ENCODE results near the gene ASB14.
A peak's percentile ranks its signal among the peaks of the same experiment; 100 is the strongest.

ASB14 gene

DNA sequence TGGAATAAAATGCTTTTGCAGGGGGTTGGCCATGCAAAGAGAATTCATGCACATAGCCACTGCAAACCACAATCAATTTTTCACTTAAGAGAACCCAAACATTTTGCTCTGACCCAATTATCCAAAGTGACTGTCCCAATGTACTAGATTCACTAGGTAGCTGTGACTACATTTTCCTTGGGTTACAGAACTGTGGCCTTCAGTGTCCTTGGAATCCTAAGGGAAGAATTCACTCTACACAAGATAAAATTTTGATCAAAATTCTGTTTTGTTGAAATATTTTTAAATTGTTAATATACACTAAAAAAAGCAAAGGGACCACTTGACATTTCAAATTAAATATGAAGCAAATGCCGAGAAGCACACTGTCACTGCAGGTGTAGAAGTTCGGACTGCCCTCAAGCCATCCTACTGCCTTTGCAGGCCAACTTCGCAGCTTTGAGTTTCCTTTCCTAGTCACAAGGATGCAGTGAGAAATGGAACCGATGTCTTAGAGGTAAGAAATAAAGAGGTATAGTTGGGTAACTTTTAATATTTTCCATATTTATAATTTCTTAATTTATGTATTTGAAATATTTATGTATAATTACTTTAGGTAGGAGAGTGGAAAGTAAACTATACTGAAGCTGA is 527 bp upstream of the ASB14 start:
- H3K4me3 ChIP-seq (ENCODE audit: low read length) = no peak overlapping the region
- no peaks in the 10 kb centered on the region for H3K27me3 ChIP-seq (replicated peaks; ENCODE audit: control insufficient read depth, insufficient read depth, low read length)
- no peak overlapping the region for H3K9ac ChIP-seq (ENCODE audit: low read length)
- H3K36me3 ChIP-seq (ENCODE audit: control insufficient read depth, insufficient read depth, low read length, severe bottlenecking) = no peaks in the 10 kb centered on the region
- no peak for DNase-seq (ENCODE audit: low read depth)
- no peaks in the 10 kb centered on the region for H3K9me3 ChIP-seq (ENCODE audit: control insufficient read depth, low read length)
- H3K4me1 ChIP-seq (ENCODE audit: control insufficient read depth, insufficient read depth, low read length) = no peaks in the 10 kb centered on the region

- no peaks in the 10 kb centered on the region for H3K36me3 ChIP-seq (ENCODE audit: control insufficient read depth, insufficient read depth, low read length, severe bottlenecking)
- H3K4me1 ChIP-seq (ENCODE audit: control insufficient read depth, insufficient read depth, low read length) = no peaks in the 10 kb centered on the region
- no peak overlapping the region for H3K9ac ChIP-seq (ENCODE audit: low read length)
- peaks cover 4% of the 10 kb centered on the region for H3K9me3 ChIP-seq (ENCODE audit: control insufficient read depth, low read length)
- no peak overlapping the region for H3K4me3 ChIP-seq (ENCODE audit: low read length)
- H3K27me3 ChIP-seq (replicated peaks; ENCODE audit: control insufficient read depth, insufficient read depth, low read length) = no peaks in the 10 kb centered on the region
- DNase-seq (ENCODE audit: low read depth) = no peak
Measured at GRCh38 chr3:57288403-57288802, 4.1 kb downstream of the ASB14 start.

DNA sequence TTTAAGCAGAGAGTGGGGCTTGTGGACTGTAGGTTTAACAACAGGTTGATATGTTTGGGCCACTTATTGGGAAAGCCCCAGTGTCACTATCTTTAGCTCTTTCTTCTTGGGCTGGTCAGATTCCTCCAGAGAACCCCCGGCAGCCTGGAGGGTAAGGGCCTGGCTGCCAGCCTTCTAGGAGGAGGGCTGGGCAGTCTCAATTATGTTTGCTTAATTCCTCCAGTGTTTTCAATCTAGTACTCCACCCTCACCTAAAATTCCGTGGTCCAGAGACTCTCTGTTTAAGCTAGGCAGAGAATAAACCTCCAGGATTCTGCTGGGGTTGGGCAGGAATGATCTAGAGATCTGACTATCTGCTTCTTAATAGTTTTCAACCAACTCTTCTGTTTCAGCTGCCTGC is 5.3 kb downstream of the ASB14 start:
- Histone ChIP-seq H3K27me3 (replicated peaks; ENCODE audit: control insufficient read depth, insufficient read depth, low read length) (no peaks in the 10 kb centered on the region), H3K4me3 (ENCODE audit: low read length) (no peak overlapping the region), H3K36me3 (ENCODE audit: control insufficient read depth, insufficient read depth, low read length, severe bottlenecking) (no peaks in the 10 kb centered on the region), H3K4me1 (ENCODE audit: control insufficient read depth, insufficient read depth, low read length) (no peaks in the 10 kb centered on the region), H3K9me3 (ENCODE audit: control insufficient read depth, low read length) (peaks cover 4% of the 10 kb centered on the region), H3K9ac (ENCODE audit: low read length) (no peak overlapping the region)
- no peak for DNase-seq (ENCODE audit: low read depth)

- Histone ChIP-seq H3K4me3 (ENCODE audit: low read length) (no peak overlapping the region), H3K9ac (ENCODE audit: low read length) (no peak overlapping the region), H3K36me3 (ENCODE audit: control insufficient read depth, insufficient read depth, low read length, severe bottlenecking) (no peaks in the 10 kb centered on the region), H3K27me3 (replicated peaks; ENCODE audit: control insufficient read depth, insufficient read depth, low read length) (no peaks in the 10 kb centered on the region), H3K9me3 (ENCODE audit: control insufficient read depth, low read length) (peaks cover 4% of the 10 kb centered on the region), H3K4me1 (ENCODE audit: control insufficient read depth, insufficient read depth, low read length) (peaks cover 4% of the 10 kb centered on the region)
- no peak for DNase-seq (ENCODE audit: low read depth)
Measured at GRCh38 chr3:57283334-57283733, 9.2 kb downstream of the ASB14 start.

GRCh38 chr3:57281715-57282114 is 10.8 kb downstream of the ASB14 start:
- H3K36me3 ChIP-seq (ENCODE audit: control insufficient read depth, insufficient read depth, low read length, severe bottlenecking) = no peaks in the 10 kb centered on the region
- H3K9me3 ChIP-seq (ENCODE audit: control insufficient read depth, low read length) = peaks cover 4% of the 10 kb centered on the region
- peaks cover 4% of the 10 kb centered on the region for H3K4me1 ChIP-seq (ENCODE audit: control insufficient read depth, insufficient read depth, low read length)
- H3K27me3 ChIP-seq (replicated peaks; ENCODE audit: control insufficient read depth, insufficient read depth, low read length) = no peaks in the 10 kb centered on the region
- no peak overlapping the region for H3K9ac ChIP-seq (ENCODE audit: low read length)
- H3K4me3 ChIP-seq (ENCODE audit: low read length) = no peak overlapping the region
- no peak for DNase-seq (ENCODE audit: low read depth)

DNA sequence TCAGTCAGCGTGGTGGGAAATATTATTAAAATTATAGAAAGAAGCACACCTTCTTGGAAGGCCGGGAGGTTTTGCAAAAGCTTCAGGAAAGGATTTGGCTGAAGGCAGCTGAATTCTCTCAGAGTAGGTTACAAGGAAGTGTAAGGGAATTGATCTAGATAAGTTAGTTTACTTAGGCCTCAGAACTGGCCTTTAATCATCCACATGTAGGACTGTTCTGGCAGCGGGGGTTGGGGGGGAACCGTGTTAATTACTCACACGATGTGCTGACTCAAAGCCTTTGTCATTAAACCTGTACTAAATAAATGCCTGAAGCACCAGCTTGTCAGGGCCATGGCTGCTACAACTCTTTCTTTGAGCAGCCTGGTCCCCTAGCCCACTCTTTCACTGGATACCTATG is 12.8 kb downstream of the ASB14 start:
- no peaks in the 10 kb centered on the region for H3K27me3 ChIP-seq (replicated peaks; ENCODE audit: control insufficient read depth, insufficient read depth, low read length)
- H3K9ac ChIP-seq (ENCODE audit: low read length) = no peak overlapping the region
- H3K36me3 ChIP-seq (ENCODE audit: control insufficient read depth, insufficient read depth, low read length, severe bottlenecking) = peaks cover 3% of the 10 kb centered on the region
- no peak for DNase-seq (ENCODE audit: low read depth)
- peaks cover 4% of the 10 kb centered on the region for H3K4me1 ChIP-seq (ENCODE audit: control insufficient read depth, insufficient read depth, low read length)
- no peaks in the 10 kb centered on the region for H3K9me3 ChIP-seq (ENCODE audit: control insufficient read depth, low read length)
- H3K4me3 ChIP-seq (ENCODE audit: low read length) = no peak overlapping the region

DNA sequence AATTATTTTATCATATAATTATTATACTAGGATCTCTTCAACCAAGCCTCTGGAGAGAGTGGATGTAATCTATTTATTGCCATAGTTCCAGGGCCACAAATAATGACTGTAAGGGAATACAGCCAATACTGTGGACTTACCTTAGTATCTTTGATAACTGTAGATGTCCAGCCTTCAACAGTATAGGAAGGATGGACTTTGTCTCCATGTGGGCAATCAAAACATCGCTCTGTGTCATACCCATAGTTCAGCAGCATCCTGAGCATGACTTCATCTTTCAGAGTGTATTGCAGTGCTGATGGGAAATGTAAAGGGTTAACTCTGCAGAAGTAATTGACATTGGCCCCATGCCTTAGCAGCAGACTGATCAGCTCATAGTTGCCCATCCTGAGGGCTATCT is 14.2 kb downstream of the ASB14 start:
- Histone ChIP-seq H3K27me3 (replicated peaks; ENCODE audit: control insufficient read depth, insufficient read depth, low read length) (no peaks in the 10 kb centered on the region), H3K36me3 (ENCODE audit: control insufficient read depth, insufficient read depth, low read length, severe bottlenecking) (peaks cover 6% of the 10 kb centered on the region), H3K4me1 (ENCODE audit: control insufficient read depth, insufficient read depth, low read length) (peaks cover 4% of the 10 kb centered on the region), H3K4me3 (ENCODE audit: low read length) (no peak overlapping the region), H3K9ac (ENCODE audit: low read length) (no peak overlapping the region), H3K9me3 (ENCODE audit: control insufficient read depth, low read length) (no peaks in the 10 kb centered on the region)
- DNase-seq (ENCODE audit: low read depth) = no peak

DNA sequence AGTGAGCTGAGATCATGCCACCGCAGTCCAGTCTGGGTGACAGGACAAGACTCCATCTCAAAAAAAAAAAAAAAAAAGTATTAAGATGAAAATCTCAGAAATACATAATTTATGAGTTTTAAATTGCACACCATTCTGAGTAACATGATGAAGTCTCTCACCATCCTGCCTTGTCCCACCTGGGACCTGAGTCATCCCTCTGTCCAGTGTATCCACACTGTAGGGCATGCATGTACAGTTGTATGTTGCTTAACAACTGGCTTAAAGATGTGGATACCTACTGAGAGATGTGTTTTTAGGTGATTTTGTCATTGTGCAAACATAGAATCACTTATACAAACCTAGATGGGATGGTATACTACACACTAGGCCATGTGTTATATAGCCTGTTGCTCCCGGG is 17.1 kb downstream of the ASB14 start:
- H3K9me3 ChIP-seq (ENCODE audit: control insufficient read depth, low read length) = no peaks in the 10 kb centered on the region
- no peaks in the 10 kb centered on the region for H3K27me3 ChIP-seq (replicated peaks; ENCODE audit: control insufficient read depth, insufficient read depth, low read length)
- no peak for DNase-seq (ENCODE audit: low read depth)

GRCh38 chr3:57274845-57275244 is 17.6 kb downstream of the ASB14 start:
- H3K9me3 ChIP-seq (ENCODE audit: control insufficient read depth, low read length) = no peaks in the 10 kb centered on the region
- no peak for DNase-seq (ENCODE audit: low read depth)
- no peak overlapping the region for H3K9ac ChIP-seq (ENCODE audit: low read length)
- H3K4me1 ChIP-seq (ENCODE audit: control insufficient read depth, insufficient read depth, low read length) = no peaks in the 10 kb centered on the region
- H3K36me3 ChIP-seq (ENCODE audit: control insufficient read depth, insufficient read depth, low read length, severe bottlenecking) = peaks cover 18% of the 10 kb centered on the region
- H3K4me3 ChIP-seq (ENCODE audit: low read length) = no peak overlapping the region
- H3K27me3 ChIP-seq (replicated peaks; ENCODE audit: control insufficient read depth, insufficient read depth, low read length) = no peaks in the 10 kb centered on the region

More for the DNA sequence above, 17.1 kb downstream of the ASB14 start:
- peaks cover 13% of the 10 kb centered on the region for H3K36me3 ChIP-seq (ENCODE audit: control insufficient read depth, insufficient read depth, low read length, severe bottlenecking)
- H3K9ac ChIP-seq (ENCODE audit: low read length) = no peak overlapping the region
- H3K4me3 ChIP-seq (ENCODE audit: low read length) = no peak overlapping the region
- H3K4me1 ChIP-seq (ENCODE audit: control insufficient read depth, insufficient read depth, low read length) = no peaks in the 10 kb centered on the region

DNA sequence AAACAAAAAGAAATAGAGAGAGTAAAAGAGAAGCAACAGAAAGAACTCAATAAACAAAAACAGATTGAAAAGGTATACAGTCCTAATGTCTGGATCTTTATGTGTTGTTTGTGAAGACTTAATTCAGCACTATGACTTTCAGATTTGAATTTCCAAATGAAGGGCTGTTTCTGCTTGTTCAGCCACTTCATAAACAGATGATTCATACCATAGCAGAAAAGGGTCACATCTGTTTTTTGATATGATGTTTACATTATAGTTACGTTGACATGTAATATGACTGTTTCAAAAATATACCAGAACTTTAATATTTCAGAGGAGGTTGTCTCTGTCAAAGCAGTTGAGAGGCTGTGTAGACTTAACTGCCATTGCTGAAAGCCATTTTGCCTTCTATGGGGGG is 24.1 kb downstream of the ASB14 start:
- no peaks in the 10 kb centered on the region for H3K4me1 ChIP-seq (ENCODE audit: control insufficient read depth, insufficient read depth, low read length)
- H3K4me3 ChIP-seq (ENCODE audit: low read length) = no peak overlapping the region
- peaks cover 62% of the 10 kb centered on the region for H3K36me3 ChIP-seq (ENCODE audit: control insufficient read depth, insufficient read depth, low read length, severe bottlenecking)
- H3K9me3 ChIP-seq (ENCODE audit: control insufficient read depth, low read length) = no peaks in the 10 kb centered on the region
- no peak overlapping the region for H3K9ac ChIP-seq (ENCODE audit: low read length)
- H3K27me3 ChIP-seq (replicated peaks; ENCODE audit: control insufficient read depth, insufficient read depth, low read length) = no peaks in the 10 kb centered on the region
- peak; percentile 50 for DNase-seq (ENCODE audit: low read depth)

DNA sequence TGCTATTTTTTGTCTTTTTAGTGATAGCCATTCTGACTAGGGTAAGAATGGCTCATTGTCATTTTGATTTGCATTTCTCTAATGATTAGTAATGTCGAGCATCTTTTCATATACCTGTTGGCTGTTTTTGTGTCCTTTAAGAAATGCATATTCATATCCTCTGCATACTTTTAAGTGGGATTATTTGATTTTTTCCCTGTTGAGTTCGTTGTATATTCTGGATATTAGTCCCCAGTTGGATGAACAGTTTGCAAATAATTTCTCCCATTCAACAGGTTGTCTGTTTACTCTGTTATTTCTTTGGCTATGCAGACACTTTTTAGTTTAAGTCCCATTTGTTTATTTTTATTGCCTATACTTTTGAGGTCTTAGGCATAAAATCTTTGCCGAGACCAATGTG is 30.6 kb downstream of the ASB14 start:
- Histone ChIP-seq H3K36me3 (ENCODE audit: control insufficient read depth, insufficient read depth, low read length, severe bottlenecking) (peaks cover 79% of the 10 kb centered on the region), H3K27me3 (replicated peaks; ENCODE audit: control insufficient read depth, insufficient read depth, low read length) (no peaks in the 10 kb centered on the region), H3K9ac (ENCODE audit: low read length) (no peak overlapping the region), H3K4me3 (ENCODE audit: low read length) (no peak overlapping the region), H3K4me1 (ENCODE audit: control insufficient read depth, insufficient read depth, low read length) (no peaks in the 10 kb centered on the region), H3K9me3 (ENCODE audit: control insufficient read depth, low read length) (no peaks in the 10 kb centered on the region)
- no peak for DNase-seq (ENCODE audit: low read depth)

DNA sequence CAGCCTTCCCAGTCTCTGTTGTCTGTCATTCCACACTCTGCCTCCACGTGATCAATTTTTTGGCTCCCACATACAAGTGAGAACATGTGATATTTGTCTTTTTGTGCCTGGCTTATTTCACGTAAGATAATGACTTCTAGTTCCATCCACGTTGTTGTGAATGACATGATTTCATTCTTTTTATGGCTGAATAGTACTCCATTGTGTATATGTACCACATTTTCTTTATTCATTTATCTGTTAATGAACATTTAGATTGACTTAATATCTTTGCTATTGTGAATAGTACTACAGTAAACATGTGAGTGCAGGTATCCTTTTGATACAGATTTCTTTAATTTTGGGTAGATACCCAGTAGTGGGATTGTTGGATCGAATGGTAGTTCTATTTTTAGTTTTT is 31.4 kb downstream of the ASB14 start:
- Histone ChIP-seq H3K9ac (ENCODE audit: low read length) (no peak overlapping the region), H3K4me3 (ENCODE audit: low read length) (no peak overlapping the region), H3K4me1 (ENCODE audit: control insufficient read depth, insufficient read depth, low read length) (no peaks in the 10 kb centered on the region), H3K36me3 (ENCODE audit: control insufficient read depth, insufficient read depth, low read length, severe bottlenecking) (peaks cover 75% of the 10 kb centered on the region), H3K27me3 (replicated peaks; ENCODE audit: control insufficient read depth, insufficient read depth, low read length) (no peaks in the 10 kb centered on the region), H3K9me3 (ENCODE audit: control insufficient read depth, low read length) (no peaks in the 10 kb centered on the region)
- no peak for DNase-seq (ENCODE audit: low read depth)

Data from adipocyte (in vitro differentiated cells).